GM12892 (cell line): Measurements from ENCODE around the gene SVIL.

ENCODE experiments used
- DNase-seq: peaks from one replicate; pipeline ENCODE4 v3.0.0; 2011; ENCODE audit not compliant: insufficient read length
- FAIRE-seq: peaks from 2 replicates; lab custom pipeline; 2011; peaks lifted over from hg19 to GRCh38; lab: Jason Lieb, UNC
- POLR2A ChIP-seq: IDR thresholded peaks from 2 replicates; pipeline ENCODE4 v1.6.1; 2011; ENCODE audit warnings: low read depth, low read length, control low read depth
- POLR2AphosphoS5 ChIP-seq: IDR thresholded peaks from 2 replicates; pipeline ENCODE4 v1.6.1; 2011; ENCODE audit warnings: low read depth, low read length, control low read depth
- TAF1 ChIP-seq: IDR thresholded peaks from 2 replicates; pipeline ENCODE4 v1.6.1; 2011; ENCODE audit warnings: low read depth, mild to moderate bottlenecking, control low read depth, low read length, borderline replicate concordance

Gene SVIL

GRCh38 chr10:29668628-29669027 lies 33.9 kb upstream of the SVIL start:
- TF ChIP-seq POLR2A (no peak), TAF1 (no peak), POLR2AphosphoS5 (no peak)
- DNase-seq, result no peak
- FAIRE-seq, result no peak

GRCh38 chr10:29667191-29667590 lies 32.4 kb upstream of the SVIL start:
- no peak for TF ChIP-seq TAF1
- TF ChIP-seq POLR2AphosphoS5, result no peak
- TF ChIP-seq POLR2A, result no peak
- FAIRE-seq (no peak), DNase-seq (no peak)

GRCh38 chr10:29666201-29666600 lies 31.4 kb upstream of the SVIL start:
- DNase-seq (no peak), FAIRE-seq (no peak)
- TF ChIP-seq POLR2A (no peak), POLR2AphosphoS5 (no peak), TAF1 (no peak)

GRCh38 chr10:29663718-29664117 lies 28.9 kb upstream of the SVIL start:
- TF ChIP-seq POLR2AphosphoS5 (no peak), POLR2A (no peak), TAF1 (no peak)
- FAIRE-seq (no peak), DNase-seq (no peak)

- FAIRE-seq (peak; percentile 78), DNase-seq (peak; percentile 13)
- TF ChIP-seq POLR2AphosphoS5, result no peak
- no peak for TF ChIP-seq POLR2A
Observed at GRCh38 chr10:29658984-29659965, 24.5 kb upstream of the SVIL start.

DNA sequence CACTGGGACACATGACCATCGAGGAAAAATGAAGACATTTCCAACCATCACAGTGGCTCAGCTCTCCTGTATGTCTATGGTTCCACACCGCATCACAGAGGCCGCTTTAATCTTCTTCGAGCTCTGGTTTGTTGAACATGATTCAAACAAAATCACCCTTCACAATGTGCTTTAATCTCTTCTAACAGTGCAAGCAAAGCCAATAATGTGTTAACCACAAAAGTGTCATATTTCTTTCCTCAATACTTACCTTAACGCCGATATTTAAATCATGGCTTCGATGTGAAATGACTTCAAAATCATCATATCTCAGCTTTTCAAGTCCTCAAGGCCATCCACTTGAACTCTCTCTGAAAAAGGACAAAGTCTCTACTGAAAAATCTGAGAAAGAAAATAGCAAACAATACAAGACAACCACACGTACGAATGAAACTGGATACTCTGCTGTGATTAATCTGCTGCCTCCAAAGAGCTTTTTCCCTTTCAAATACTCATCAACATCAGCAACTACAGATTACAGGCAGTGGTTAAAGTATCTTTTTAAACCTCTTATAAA lies 23.0 kb upstream of the SVIL start:
- no peak for FAIRE-seq
- no peak for DNase-seq
- no peak for TF ChIP-seq POLR2AphosphoS5
- TF ChIP-seq TAF1, result no peak
- TF ChIP-seq POLR2A, result no peak

- DNase-seq (no peak), FAIRE-seq (no peak)
- TF ChIP-seq POLR2AphosphoS5 (no peak), TAF1 (no peak), POLR2A (no peak)
Observed at GRCh38 chr10:29656451-29656992, 21.8 kb upstream of the SVIL start.

DNA sequence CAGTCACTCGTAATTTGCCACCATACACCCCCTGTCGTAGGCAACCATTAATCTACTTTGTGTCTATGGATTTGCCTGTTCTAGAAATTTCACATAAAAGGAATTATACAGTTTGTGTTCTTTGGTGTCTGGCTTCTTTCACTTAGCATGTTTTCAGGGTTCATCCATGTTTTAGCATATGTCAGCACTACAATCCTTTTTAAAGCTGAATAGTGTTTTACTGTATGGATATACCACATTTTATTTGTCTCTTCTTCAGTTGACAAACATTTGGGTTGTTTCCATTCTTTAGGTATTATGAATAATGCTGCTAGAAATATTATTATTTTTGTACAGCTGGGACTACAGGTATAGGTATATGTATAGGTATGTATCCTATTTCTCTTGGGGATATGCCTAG lies 17.4 kb upstream of the SVIL start:
- no peak for TF ChIP-seq POLR2A
- no peak for TF ChIP-seq POLR2AphosphoS5
- no peak for TF ChIP-seq TAF1
- FAIRE-seq, result no peak

GRCh38 chr10:29651767-29652166 lies 17.0 kb upstream of the SVIL start:
- DNase-seq (no peak), FAIRE-seq (no peak)

More for the DNA sequence above, 17.4 kb upstream of the SVIL start:
- DNase-seq, result no peak

GRCh38 chr10:29650552-29650944 lies 15.8 kb upstream of the SVIL start:
- FAIRE-seq, result no peak
- TF ChIP-seq TAF1 (no peak), POLR2AphosphoS5 (no peak), POLR2A (no peak)

More at GRCh38 chr10:29651767-29652166, 17.0 kb upstream of the SVIL start:
- TF ChIP-seq POLR2A (no peak), TAF1 (no peak), POLR2AphosphoS5 (no peak)

GRCh38 chr10:29649561-29650551 lies 15.1 kb upstream of the SVIL start:
- TF ChIP-seq POLR2A (no peak), POLR2AphosphoS5 (no peak)
- DNase-seq, result no peak
- FAIRE-seq, result no peak

More at GRCh38 chr10:29650552-29650944, 15.8 kb upstream of the SVIL start:
- no peak for DNase-seq
